PC-3 (cell line): Measurements from ENCODE around the gene BPIFB4. TPM values are rescaled to one million over a fixed set of nuclear protein-coding genes. Genes with fewer than 3 reads are reported as not detected.
"Not testable (repeated sequence)": the region's sequence is repeated elsewhere in the genome, so short reads cannot be mapped to it uniquely, and the experiment has no call there.

Experiments used
- ATAC-seq: fragments of 200-7000 bp; cut with Tn5 transposase; 2 replicates; pipeline ENCODE4 v1.9.1; 2020; ENCODE audit warnings: mild to moderate bottlenecking, moderate library complexity
- BruUV-seq: library from RNA; stranded (reverse); fragments of 400-500 nt; replicated peaks from 2 replicates; lab custom pipeline; 2021; lab: Mats Ljungman, UMichigan
- CTCF ChIA-PET: fragments of 300-600 bp; sonication (Branson Sonifier 250); formaldehyde crosslinking; loops from one replicate; lab custom pipeline; 2022; ENCODE audit warnings: antibody characterized with exemption; lab: Charles Lee
- POLR2A ChIA-PET: fragments of 300-600 bp; sonication (Branson Sonifier 250); formaldehyde crosslinking; loops from one replicate; lab custom pipeline; 2022; ENCODE audit warnings: antibody characterized with exemption; ENCODE audit not compliant: unreplicated experiment; lab: Charles Lee
- DNase-seq: peaks from one replicate; pipeline ENCODE4 v3.0.0-alpha.2; 2015
- H2AFZ ChIP-seq: fragments of 300-600 bp; sonication (generic); 2 replicates; pipeline ENCODE4 v1.6.0; 2016; ENCODE audit warnings: antibody characterized with exemption, low read length
- H3F3A ChIP-seq: fragments of 300-600 bp; sonication (generic); one replicate; pipeline ENCODE4 v1.6.0; 2017; ENCODE audit warnings: antibody characterized with exemption, low read length, control low read depth, mild to moderate bottlenecking; ENCODE audit not compliant: unreplicated experiment
- H3K27ac ChIP-seq: fragments of 300-600 bp; sonication (generic); 2 replicates; pipeline ENCODE4 v1.5.1; 2016; ENCODE audit warnings: mild to moderate bottlenecking, low read length
- H3K27me3 ChIP-seq: fragments of 300-600 bp; sonication (generic); 2 replicates; pipeline ENCODE4 v1.6.1; 2016; ENCODE audit warnings: low read length, mixed read lengths
- H3K36me3 ChIP-seq: fragments of 300-600 bp; sonication (generic); 2 replicates; pipeline ENCODE4 v1.6.1; 2016; ENCODE audit warnings: low read depth, mixed run types, low read length, mixed read lengths
- H3K4me1 ChIP-seq: fragments of 300-600 bp; sonication (generic); 2 replicates; pipeline ENCODE4 v1.5.1; 2016; ENCODE audit warnings: low read length; ENCODE audit not compliant: insufficient read depth
- H3K4me2 ChIP-seq: fragments of 300-600 bp; sonication (generic); 2 replicates; pipeline ENCODE4 v1.6.0; 2016; ENCODE audit warnings: low read length
- H3K4me3 ChIP-seq: fragments of 300-600 bp; sonication (generic); 2 replicates; pipeline ENCODE4 v1.5.1; 2016; ENCODE audit warnings: mild to moderate bottlenecking, low read length, mixed read lengths
- H3K79me2 ChIP-seq: fragments of 300-600 bp; sonication (generic); 2 replicates; pipeline ENCODE4 v1.6.1; 2017; ENCODE audit warnings: low read length, mixed read lengths
- H3K9ac ChIP-seq: fragments of 300-600 bp; sonication (generic); 2 replicates; pipeline ENCODE4 v1.6.0; 2016; ENCODE audit warnings: mild to moderate bottlenecking, low read length
- H3K9me2 ChIP-seq: fragments of 300-600 bp; sonication (generic); replicated peaks from 2 replicates; pipeline ENCODE4 v1.6.1; 2016; ENCODE audit warnings: mixed run types, low read length, mixed read lengths
- H3K9me3 ChIP-seq: fragments of 300-600 bp; sonication (generic); 2 replicates; pipeline ENCODE4 v1.6.1; 2016; ENCODE audit warnings: low read length, mixed read lengths
- H4K20me1 ChIP-seq: fragments of 300-600 bp; sonication (generic); 2 replicates; pipeline ENCODE4 v1.6.1; 2016; ENCODE audit warnings: low read length, mixed read lengths
- CTCF ChIP-seq: fragments of 300-600 bp; sonication (generic); conservative IDR thresholded peaks from 2 replicates; pipeline ENCODE4 v1.5.1; 2017; ENCODE audit warnings: antibody characterized with exemption, low read depth, mild to moderate bottlenecking, low read length
- EZH2 ChIP-seq: fragments of 300-600 bp; sonication (generic); IDR thresholded peaks from one replicate; pipeline ENCODE4 v1.6.1; 2017; ENCODE audit warnings: antibody characterized with exemption, mild to moderate bottlenecking, low read length; ENCODE audit not compliant: unreplicated experiment
- EZH2phosphoT487 ChIP-seq: fragments of 300-600 bp; sonication (generic); IDR thresholded peaks from 2 replicates; pipeline ENCODE4 v1.6.1; 2018; ENCODE audit warnings: mild to moderate bottlenecking, antibody characterized with exemption, low read length, borderline replicate concordance
- intact Hi-C: fragments of 100-400 bp; cut with micrococcal nuclease; formaldehyde crosslinking; loops from 2 replicates; pipeline ENCODE4 v1.9.0; 2023
- total RNA-seq: library from RNA; depleted of rRNA; stranded (reverse); fragments of >200 nt; gene quantifications from 2 replicates; pipeline ENCODE4 v1.2.3, GENCODE V29; 2014

Gene BPIFB4
- total RNA-seq, 1 experiment from 2014 or later = not detected

DNA sequence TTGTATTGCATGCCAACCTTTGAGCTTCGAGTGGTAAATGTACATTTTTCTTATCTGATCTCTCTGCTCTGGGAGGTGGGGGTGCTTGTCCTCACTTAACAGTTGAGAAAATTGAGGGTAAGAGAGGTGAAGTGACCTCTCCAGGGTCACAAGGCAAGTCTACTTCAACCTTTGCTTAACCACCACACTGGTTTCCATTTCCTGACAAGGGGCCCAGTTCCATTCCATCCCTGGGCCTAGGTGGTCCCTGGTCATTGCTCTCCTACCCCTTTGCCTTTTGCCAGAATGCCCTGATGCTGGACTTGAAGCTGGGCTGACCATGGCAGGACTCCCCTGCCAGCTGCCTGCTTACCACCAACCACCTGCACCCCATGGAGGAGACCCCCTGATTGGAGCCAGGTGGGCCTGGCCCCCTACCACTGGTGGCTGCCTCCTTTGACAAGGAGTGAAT, 35.7 kb upstream of the BPIFB4 start:
- H4K20me1 ChIP-seq = no peaks in the 10 kb centered on the region
- no peak overlapping the region for H3K4me3 ChIP-seq
- no peaks in the 10 kb centered on the region for H3K36me3 ChIP-seq
- H2AFZ ChIP-seq = no peak overlapping the region
- no peak overlapping the region for H3K4me2 ChIP-seq
- intact Hi-C loops = no loop called here
- H3K9me3 ChIP-seq = peaks cover 4% of the 10 kb centered on the region; the same call in 1 of the 2 replicates
- no peak for ATAC-seq
- H3K9me2 ChIP-seq = no peaks in the 10 kb centered on the region
- no peak overlapping the region for H3K9ac ChIP-seq
- no peaks in the 10 kb centered on the region for H3F3A ChIP-seq
- peaks cover 19% of the 10 kb centered on the region; the same call in 1 of the 2 replicates for H3K27me3 ChIP-seq
- TF ChIP-seq CTCF (no peak), EZH2phosphoT487 (no peak), EZH2 (no peak)
- BruUV-seq = no TSS peak
- DNase-seq = no peak
- no peak overlapping the region for H3K27ac ChIP-seq
- no peaks in the 10 kb centered on the region for H3K79me2 ChIP-seq
- ChIA-PET POLR2A (no interaction called here), CTCF (no interaction called here)
- no peaks in the 10 kb centered on the region for H3K4me1 ChIP-seq

DNA sequence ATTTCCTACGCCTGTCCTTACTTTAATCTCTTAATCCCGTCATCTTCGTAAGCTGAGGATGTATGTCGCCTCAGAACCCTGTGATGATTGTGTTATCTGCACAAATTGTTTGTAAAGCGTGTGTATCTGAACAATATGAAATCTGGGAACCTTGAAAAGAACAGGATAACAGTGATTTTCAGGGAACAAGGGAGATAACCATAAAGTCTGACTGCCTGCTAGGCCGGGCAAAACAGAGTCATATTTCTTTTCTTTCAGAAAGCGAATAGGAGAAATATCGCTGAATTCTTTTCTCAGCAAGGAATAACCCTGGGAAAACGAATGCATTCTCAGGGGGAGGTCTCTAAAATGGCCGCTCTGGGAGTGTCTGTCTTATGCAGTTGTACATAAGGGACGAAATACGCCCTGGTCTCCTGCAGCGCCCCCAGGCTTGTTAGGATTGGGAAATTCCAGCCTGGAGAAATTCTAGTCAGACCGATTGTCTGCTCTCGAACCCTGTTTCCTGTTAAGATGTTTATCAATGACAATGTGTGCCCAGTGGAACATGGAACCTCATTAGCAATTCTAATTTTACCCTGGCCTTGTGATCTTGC, 34.2 kb upstream of the BPIFB4 start:
- peaks cover 19% of the 10 kb centered on the region; the same call in 1 of the 2 replicates for H3K27me3 ChIP-seq
- H3K4me1 ChIP-seq, H3K4me2 ChIP-seq, H3K9ac ChIP-seq, H3F3A ChIP-seq, H3K4me3 ChIP-seq, H3K9me2 ChIP-seq, BruUV-seq, intact Hi-C loops, DNase-seq, POLR2A ChIA-PET, H3K79me2 ChIP-seq, CTCF ChIA-PET, ATAC-seq, H3K27ac ChIP-seq, H2AFZ ChIP-seq, H3K36me3 ChIP-seq, H4K20me1 ChIP-seq, H3K9me3 ChIP-seq: not testable (repeated sequence)

DNA sequence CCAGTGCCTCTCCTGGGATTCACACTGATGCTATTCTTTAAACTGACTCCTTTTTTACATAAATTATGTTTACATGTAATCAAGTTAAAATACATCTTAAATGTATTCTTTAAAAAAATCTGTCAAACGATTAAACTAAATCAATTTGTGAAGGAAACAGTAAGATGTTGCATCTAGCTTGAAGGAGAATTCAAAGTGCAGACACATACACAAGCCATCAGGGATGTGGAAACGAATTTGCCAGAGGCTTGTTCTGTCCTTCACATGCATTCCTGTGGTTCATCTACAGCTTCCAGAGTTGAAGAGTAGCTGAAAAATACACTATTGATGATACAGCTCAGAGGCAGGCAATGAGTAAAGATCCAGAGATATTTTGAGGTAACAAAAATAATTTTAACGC, 33.0 kb upstream of the BPIFB4 start:
- H3F3A ChIP-seq = no peaks in the 10 kb centered on the region
- H3K27me3 ChIP-seq = peaks cover 15% of the 10 kb centered on the region; the same call in 1 of the 2 replicates
- no peaks in the 10 kb centered on the region for H3K4me1 ChIP-seq
- no peak overlapping the region for H2AFZ ChIP-seq
- no peaks in the 10 kb centered on the region for H3K36me3 ChIP-seq
- H4K20me1 ChIP-seq = no peaks in the 10 kb centered on the region
- ATAC-seq = no peak
- DNase-seq = no peak
- no peak overlapping the region for H3K27ac ChIP-seq
- no peak for TF ChIP-seq CTCF
- no peak for TF ChIP-seq EZH2
- TF ChIP-seq EZH2phosphoT487 = no peak
- H3K4me3 ChIP-seq = no peak overlapping the region
- no peaks in the 10 kb centered on the region for H3K9me2 ChIP-seq
- no TSS peak for BruUV-seq
- no peak overlapping the region for H3K4me2 ChIP-seq
- intact Hi-C loops = no loop called here
- ChIA-PET POLR2A (no interaction called here), CTCF (no interaction called here)
- no peaks in the 10 kb centered on the region for H3K79me2 ChIP-seq
- no peak overlapping the region for H3K9ac ChIP-seq
- peaks cover 4% of the 10 kb centered on the region; the same call in 1 of the 2 replicates for H3K9me3 ChIP-seq
